A549 treated with dexamethasone at 1 μM for 4 hours (cell line): ENCODE measurements around the gene SLC2A13. TPM values are rescaled to one million over a fixed set of nuclear protein-coding genes. Genes with fewer than 3 reads are reported as not detected.

ENCODE experiments used
- total RNA-seq: library from RNA; stranded (reverse); fragments of 200-300 nt; extraction: Qiagen RNA extraction; gene quantifications from 5 replicates; pipeline ENCODE4 v1.2.3, GENCODE V29; 2022

Gene SLC2A13
- 2.4 to 3.1 TPM (median 2.9 TPM) in 5 replicates for total RNA-seq

DNA sequence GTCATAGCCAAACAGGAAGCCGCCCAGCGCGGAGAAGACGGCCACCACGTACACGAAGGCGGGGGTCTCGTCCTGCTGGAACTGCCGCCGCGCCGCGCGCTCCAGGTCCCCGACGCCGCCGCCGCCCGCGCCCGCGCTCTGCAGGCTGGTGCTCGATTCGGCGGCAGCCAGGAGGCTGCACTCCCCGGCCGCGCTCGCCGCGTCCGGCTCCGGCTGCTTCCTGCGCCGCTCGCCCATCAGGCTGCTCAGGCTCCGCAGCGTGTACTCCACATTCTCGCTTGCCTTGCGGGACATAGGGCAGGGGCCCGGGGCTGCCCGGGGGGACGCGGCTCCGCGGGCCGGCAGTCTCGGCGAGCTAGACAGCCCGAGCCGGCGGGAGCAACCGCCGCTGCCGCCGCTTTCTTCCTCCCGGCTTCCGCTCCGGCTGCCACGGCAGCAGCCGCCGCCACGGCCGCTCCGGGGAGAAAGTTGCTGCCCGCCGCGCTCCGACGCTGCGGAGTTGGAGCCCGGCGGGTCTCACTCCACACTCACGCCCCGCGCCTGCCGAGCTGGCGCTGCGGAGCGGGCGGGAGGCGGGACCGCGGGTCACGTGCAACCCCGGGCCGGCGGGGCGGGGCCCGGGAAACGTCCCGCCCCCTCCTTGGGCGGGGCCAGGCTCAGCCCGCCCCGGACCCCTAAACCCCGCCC is at the start of gene SLC2A13:
Gene SLC2A13 (minus strand): TSS at position 567 of the 687 bp plus-strand sequence. CDS start 273 bp downstream, at position 294.

Other genes with a start within 250 kb of the SLC2A13 start
- gene LRRK2, start 118.9 kb upstream of the SLC2A13 start, total RNA-seq = 1.1 to 1.9 TPM (median 1.3 TPM) in 5 replicates